K562 (cell line): Measurements from ENCODE around the gene NOTCH1. TPM values are rescaled to one million over a fixed set of nuclear protein-coding genes. Genes with fewer than 3 reads are reported as not detected.
A peak's percentile ranks its signal among the peaks of the same experiment; 100 is the strongest.

Source experiments
- ADNP ChIP-seq: fragments of 200-800 bp; sonication (Bioruptor generic); IDR thresholded peaks from 2 replicates; pipeline ENCODE4 v1.6.1; 2016; ENCODE audit warnings: missing genetic modification characterization, missing compliant biosample characterization
- CBX1 ChIP-seq: sonication (generic); IDR thresholded peaks from 2 replicates; pipeline ENCODE4 v1.6.1; 2016; ENCODE audit warnings: antibody characterized with exemption, low read depth, mild to moderate bottlenecking
- HDGF ChIP-seq: fragments of 450-650 bp; IDR thresholded peaks from 2 replicates; pipeline ENCODE4 v1.6.1; 2016
- PHB ChIP-seq: fragments of 250-450 bp; sonication (Bioruptor Pico); IDR thresholded peaks from 2 replicates; pipeline ENCODE4 v1.5.0; 2021
- PRPF4 ChIP-seq: fragments of 200-400 bp; formaldehyde crosslinking; IDR thresholded peaks from one replicate; pipeline ENCODE4 v1.6.1; 2017; ENCODE audit warnings: low read length, low read depth, mild to moderate bottlenecking; ENCODE audit not compliant: insufficient read depth, poor library complexity, severe bottlenecking
- RBM34 ChIP-seq: fragments of 200-400 bp; formaldehyde crosslinking; IDR thresholded peaks from 2 replicates; pipeline ENCODE4 v1.6.1; 2018; ENCODE audit warnings: low read length, borderline replicate concordance; ENCODE audit not compliant: insufficient read depth
- TRIM28 ChIP-seq: fragments of 450-650 bp; IDR thresholded peaks from 2 replicates; pipeline ENCODE4 v1.6.1; 2017
- ZNF224 ChIP-seq: sonication (generic); formaldehyde crosslinking; IDR thresholded peaks from 2 replicates; pipeline ENCODE4 v1.8.0; 2022; ENCODE audit warnings: mild to moderate bottlenecking, missing genetic modification reagents
- ZNF316 ChIP-seq: fragments of 450-650 bp; IDR thresholded peaks from 2 replicates; pipeline ENCODE4 v1.6.1; 2016
- polyA plus RNA-seq, 8 experiments: library from polyadenylated mRNA; depleted of rRNA in 4 of 8; stranded (reverse) in 5 of 8; unstranded in 3 of 8; fragments of >200 nt; fragmentation: Nextera tagmentation in 2 of 8; fragmentation: Illumina TruSeq in 1 of 8; extraction: Ambion mirVana in 2 of 8; extraction: Trizol in 1 of 8; gene quantifications; 2 replicates each; pipeline versions ENCODE4 v1.2.1 to v1.2.3, GENCODE V29; 2011 to 2014; ENCODE audit warnings: inconsistent platforms in 1 of 8, missing spikeins in 1 of 8
- total RNA-seq, 7 experiments: library from RNA; depleted of rRNA in 6 of 7; stranded (reverse); fragments of >200 nt in 6 of 7; fragmentation: Illumina TruSeq in 2 of 7; extraction: Trizol in 2 of 7; gene quantifications; 2 replicates each; pipeline versions ENCODE4 v1.2.1 to v1.2.3, GENCODE V29; 2011 to 2021; ENCODE audit warnings: low replicate concordance in 1 of 7
- TF ChIP-seq, protein P1 (sequence below), 3 experiments: fragments of 200-800 bp in 1 of 3; sonication (Bioruptor generic) in 1 of 3; sonication (generic) in 1 of 3; formaldehyde crosslinking in 1 of 3; IDR thresholded peaks; 2 replicates each; pipeline versions ENCODE4 v1.6.1 to v1.8.0; 2016 to 2022; ENCODE audit warnings: mild to moderate bottlenecking in 2 of 3, missing compliant biosample characterization in 2 of 3, missing genetic modification characterization in 2 of 3, missing genetic modification reagents in 1 of 3

The NOTCH1 gene
- total and polyA plus RNA-seq, 9 of the 15 experiments (the other 6 are each of a cell fraction or from before 2014, with no cell fraction given) = 0.03 to 31.4 (median 2.3) TPM

DNA sequence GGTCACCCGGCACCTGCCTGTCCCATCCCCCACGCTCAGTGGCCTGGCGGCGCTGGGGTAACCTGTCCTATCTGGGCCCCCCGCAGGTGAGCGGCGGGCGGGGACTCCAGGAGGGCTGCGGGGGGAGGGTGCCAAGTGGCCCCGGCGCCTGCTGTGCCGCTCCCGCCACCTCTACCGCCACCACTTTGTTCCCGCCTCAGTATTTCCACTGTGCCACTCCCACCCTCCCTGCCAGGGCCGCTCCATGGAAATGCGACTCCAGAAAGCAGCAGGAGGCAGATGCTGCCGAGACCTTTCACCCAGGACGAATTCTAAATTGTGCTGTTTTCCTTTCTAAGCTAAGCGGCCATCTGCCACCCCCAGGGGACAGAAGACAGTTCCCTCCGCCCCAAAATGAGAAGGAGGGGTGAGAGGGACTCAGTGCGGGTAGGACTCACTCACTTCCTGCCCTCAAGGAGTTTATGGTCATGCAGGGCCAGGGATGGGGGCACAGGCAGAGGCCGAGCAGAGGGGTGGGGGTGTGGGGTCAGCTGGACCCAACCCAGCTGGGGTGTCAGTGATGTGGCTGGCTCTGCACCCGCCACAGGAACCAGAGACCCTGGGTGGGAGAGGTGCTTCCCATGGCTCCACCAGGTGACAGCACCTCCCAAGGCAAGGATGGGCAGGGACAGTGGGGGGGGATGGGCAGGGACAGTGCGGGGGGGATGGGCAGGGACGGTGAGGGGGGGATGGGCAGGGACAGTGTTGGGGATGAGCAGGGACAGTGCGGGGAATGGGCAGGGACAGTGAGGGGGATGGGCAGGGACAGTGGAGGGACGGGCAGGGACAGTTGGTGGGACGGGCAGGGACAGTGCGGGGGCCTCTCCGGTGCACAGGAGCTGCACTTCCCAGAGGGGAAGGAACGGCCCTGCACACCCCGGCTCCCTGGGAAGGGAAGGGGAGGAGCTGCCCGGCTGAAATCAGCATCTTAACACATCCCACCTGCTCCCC, 17.8 kb downstream of the NOTCH1 start (continued):
- TF ChIP-seq PRPF4 (peak; percentile 94), ADNP (tag) (no peak), RBM34 (no peak), ZNF316 (0 out of 2 replicates have a peak, but pooled peaks have one; percentile 36), HDGF (no peak), ZNF224 (CRISPR knock-in tag) (no peak), TRIM28 (no peak), PHB (CRISPR knock-in tag) (no peak), CBX1 (no peak)
- TF ChIP-seq, protein P1, sequence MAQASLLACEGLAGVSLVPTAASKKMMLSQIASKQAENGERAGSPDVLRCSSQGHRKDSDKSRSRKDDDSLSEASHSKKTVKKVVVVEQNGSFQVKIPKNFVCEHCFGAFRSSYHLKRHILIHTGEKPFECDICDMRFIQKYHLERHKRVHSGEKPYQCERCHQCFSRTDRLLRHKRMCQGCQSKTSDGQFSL (CRISPR knock-in tag; IDR thresholded peaks at IDR 0.05) = no peak; the same call in 1 of the 2 replicates
- TF ChIP-seq, protein P1 (tag; IDR thresholded peaks at IDR 0.05) = peak in 1 of 2 experiments; percentile 70; a peak in 1 of 4 replicates
